HEK293 (cell line): Measurements from ENCODE around the gene ERBB2.

Experiments used
- CTCF ChIA-PET: fragments of 350-600 bp; formaldehyde crosslinking; extraction: SDS; loops from one replicate; lab custom pipeline; 2021; ENCODE audit warnings: antibody characterized with exemption; lab: Yijun Ruan, JAX
- POLR2A ChIA-PET: fragments of 300-600 bp; formaldehyde crosslinking; extraction: SDS; loops from one replicate; lab custom pipeline; 2020; ENCODE audit warnings: antibody characterized with exemption, inconsistent platforms; lab: Yijun Ruan, JAX
- H3K27ac ChIP-seq: fragments of 200-500 bp; sonication (Bioruptor generic); 2 replicates; pipeline ENCODE4 v1.5.1; 2014; ENCODE audit warnings: low read depth, low read length, control low read depth, inconsistent platforms; ENCODE audit errors: extremely low read depth
- H3K36me3 ChIP-seq, 2 experiments: fragments of 200-500 bp in 1 of 2; sonication (Bioruptor generic) in 1 of 2; 1 replicate in 1 of 2; 2 replicates in 1 of 2; pipeline ENCODE4 v1.5.1; 2014 to 2017; ENCODE audit warnings: inconsistent platforms in 2 of 2, low read length in 2 of 2; ENCODE audit not compliant: control insufficient read depth in 2 of 2, insufficient read depth in 1 of 2
- H3K4me1 ChIP-seq: fragments of 200-500 bp; sonication (Bioruptor generic); 2 replicates; pipeline ENCODE4 v1.5.1; 2014; ENCODE audit warnings: mild to moderate bottlenecking, low read length, inconsistent platforms; ENCODE audit not compliant: control insufficient read depth, insufficient read depth
- H3K4me3 ChIP-seq: 2 replicates; pipeline ENCODE4 v1.5.1; 2011; ENCODE audit warnings: low read depth, mild to moderate bottlenecking, control low read depth, low read length, moderate library complexity
- H3K9me3 ChIP-seq: fragments of 200-500 bp; sonication (Bioruptor generic); 2 replicates; pipeline ENCODE4 v1.5.1; 2014; ENCODE audit warnings: low read depth, low read length, inconsistent platforms; ENCODE audit not compliant: control insufficient read depth, insufficient read depth
- BCL11A ChIP-seq: fragments of 450-650 bp; formaldehyde crosslinking; IDR thresholded peaks from 2 replicates; pipeline ENCODE4 v1.5.1; 2016; ENCODE audit warnings: low read depth, missing biosample characterization, missing genetic modification characterization
- GLI2 ChIP-seq: fragments of 450-650 bp; formaldehyde crosslinking; IDR thresholded peaks from 2 replicates; pipeline ENCODE4; 2017; ENCODE audit warnings: missing biosample characterization, missing genetic modification characterization, low read depth, borderline replicate concordance
- REST ChIP-seq: fragments of 450-650 bp; formaldehyde crosslinking; IDR thresholded peaks from 2 replicates; pipeline ENCODE4 v1.5.1; 2016; ENCODE audit warnings: missing biosample characterization, missing genetic modification characterization
- SP3 ChIP-seq: fragments of 450-650 bp; formaldehyde crosslinking; IDR thresholded peaks from 2 replicates; pipeline ENCODE4 v1.5.1; 2016; ENCODE audit warnings: missing biosample characterization, missing genetic modification characterization
- WT1 ChIP-seq: fragments of 450-650 bp; formaldehyde crosslinking; IDR thresholded peaks from 2 replicates; pipeline ENCODE4 v1.5.1; 2016; ENCODE audit warnings: missing biosample characterization, missing genetic modification characterization
- ZBTB49 ChIP-seq: fragments of 450-650 bp; formaldehyde crosslinking; IDR thresholded peaks from 2 replicates; pipeline ENCODE4 v1.5.1; 2016; ENCODE audit warnings: missing biosample characterization, missing genetic modification characterization, low read depth
- ZBTB7A ChIP-seq: fragments of 450-650 bp; formaldehyde crosslinking; IDR thresholded peaks from 2 replicates; pipeline ENCODE4 v1.5.1; 2016; ENCODE audit warnings: low read depth, missing biosample characterization, missing genetic modification characterization
- ZFP41 ChIP-seq: fragments of 450-650 bp; formaldehyde crosslinking; IDR thresholded peaks from 2 replicates; pipeline ENCODE4 v1.5.1; 2016; ENCODE audit warnings: missing biosample characterization, missing genetic modification characterization, borderline replicate concordance
- ZNF184 ChIP-seq: fragments of 450-650 bp; IDR thresholded peaks from 2 replicates; pipeline ENCODE4 v1.5.1; 2018; ENCODE audit warnings: missing biosample characterization, mild to moderate bottlenecking, missing genetic modification characterization
- ZNF341 ChIP-seq: fragments of 450-650 bp; formaldehyde crosslinking; IDR thresholded peaks from 2 replicates; pipeline ENCODE4; 2016; ENCODE audit warnings: low read depth, missing biosample characterization, missing genetic modification characterization
- ZNF391 ChIP-seq: fragments of 450-650 bp; formaldehyde crosslinking; IDR thresholded peaks from 2 replicates; pipeline ENCODE4 v1.5.1; 2016; ENCODE audit warnings: low read depth, missing biosample characterization, missing genetic modification characterization, borderline replicate concordance
- ZNF473 ChIP-seq: fragments of 450-650 bp; formaldehyde crosslinking; IDR thresholded peaks from 2 replicates; pipeline ENCODE4 v1.5.1; 2017; ENCODE audit warnings: missing biosample characterization, missing genetic modification characterization
- ZNF530 ChIP-seq: fragments of 450-650 bp; formaldehyde crosslinking; IDR thresholded peaks from 2 replicates; pipeline ENCODE4 v1.5.1; 2016; ENCODE audit warnings: low read depth, missing biosample characterization, missing genetic modification characterization
- ZSCAN16 ChIP-seq: fragments of 450-650 bp; formaldehyde crosslinking; IDR thresholded peaks from 2 replicates; pipeline ENCODE4 v1.5.1; 2016; ENCODE audit warnings: missing biosample characterization, missing genetic modification characterization
- ZSCAN5A ChIP-seq: fragments of 450-650 bp; formaldehyde crosslinking; IDR thresholded peaks from 2 replicates; pipeline ENCODE4 v1.5.1; 2016; ENCODE audit warnings: missing biosample characterization, missing genetic modification characterization
- TF ChIP-seq, protein P1 (sequence below): fragments of 450-650 bp; formaldehyde crosslinking; IDR thresholded peaks from 2 replicates; pipeline ENCODE4 v1.5.1; 2016; ENCODE audit warnings: missing biosample characterization, missing genetic modification characterization

Gene ERBB2

GRCh38 chr17:39659279-39660010, 40.4 kb upstream of the ERBB2 start:
- CTCF ChIA-PET, result interaction anchor here (0.9 to 1.9 kb wide), 4 partner anchors 9 to 38 kb away, joined by 3 to 7 read pairs (median 4); partner anchors contain the start of gene PNMT
- Histone ChIP-seq H3K9me3 (no peaks in the 10 kb centered on the region), H3K36me3 (peaks cover 3 to 66% of the 10 kb centered on the region in 2 experiments; a peak in 2 of 3 replicates), H3K4me3 (no peak overlapping the region), H3K4me1 (peaks cover 9% of the 10 kb centered on the region; the same call in 1 of the 2 replicates), H3K27ac (no peak overlapping the region)
- TF ChIP-seq ZNF184 (no peak), ZNF473 (tag by site-specific recombination) (no peak), BCL11A (tag by site-specific recombination) (no peak), ZFP41 (tag by site-specific recombination) (no peak), GLI2 (no peak), ZNF341 (tag by site-specific recombination) (no peak), ZBTB7A (tag by site-specific recombination) (no peak), ZNF530 (tag by site-specific recombination) (no peak), ZSCAN16 (tag by site-specific recombination) (no peak), ZBTB49 (tag by site-specific recombination) (no peak), ZNF391 (tag by site-specific recombination) (no peak), ZSCAN5A (tag by site-specific recombination) (no peak), REST (tag by site-specific recombination) (no peak), SP3 (tag by site-specific recombination) (no peak), WT1 (tag by site-specific recombination) (no peak)
- TF ChIP-seq, protein P1, sequence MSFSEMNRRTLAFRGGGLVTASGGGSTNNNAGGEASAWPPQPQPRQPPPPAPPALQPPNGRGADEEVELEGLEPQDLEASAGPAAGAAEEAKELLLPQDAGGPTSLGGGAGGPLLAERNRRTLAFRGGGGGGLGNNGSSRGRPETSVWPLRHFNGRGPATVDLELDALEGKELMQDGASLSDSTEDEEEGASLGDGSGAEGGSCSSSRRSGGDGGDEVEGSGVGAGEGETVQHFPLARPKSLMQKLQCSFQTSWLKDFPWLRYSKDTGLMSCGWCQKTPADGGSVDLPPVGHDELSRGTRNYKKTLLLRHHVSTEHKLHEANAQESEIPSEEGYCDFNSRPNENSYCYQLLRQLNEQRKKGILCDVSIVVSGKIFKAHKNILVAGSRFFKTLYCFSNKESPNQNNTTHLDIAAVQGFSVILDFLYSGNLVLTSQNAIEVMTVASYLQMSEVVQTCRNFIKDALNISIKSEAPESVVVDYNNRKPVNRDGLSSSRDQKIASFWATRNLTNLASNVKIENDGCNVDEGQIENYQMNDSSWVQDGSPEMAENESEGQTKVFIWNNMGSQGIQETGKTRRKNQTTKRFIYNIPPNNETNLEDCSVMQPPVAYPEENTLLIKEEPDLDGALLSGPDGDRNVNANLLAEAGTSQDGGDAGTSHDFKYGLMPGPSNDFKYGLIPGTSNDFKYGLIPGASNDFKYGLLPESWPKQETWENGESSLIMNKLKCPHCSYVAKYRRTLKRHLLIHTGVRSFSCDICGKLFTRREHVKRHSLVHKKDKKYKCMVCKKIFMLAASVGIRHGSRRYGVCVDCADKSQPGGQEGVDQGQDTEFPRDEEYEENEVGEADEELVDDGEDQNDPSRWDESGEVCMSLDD (tag by site-specific recombination), result no peak
- POLR2A ChIA-PET, result no interaction called here
